Tibial artery (tissue), 4 donors: ENCODE data around the gene POGK.

ENCODE experiments used
- DNase-seq, 2 donors: peaks; one replicate each; pipeline ENCODE4 v3.0.0-alpha.2; 2019
- H3K27ac ChIP-seq, 2 donors: fragments of 200-600 bp; sonication (generic) in 1 of 2; 1 replicate in 1 of 2; 2 replicates in 1 of 2; pipeline ENCODE4 v1.5.1; 2018 to 2019; ENCODE audit warnings: mild to moderate bottlenecking in 1 of 2
- H3K27me3 ChIP-seq, 2 donors: fragments of 200-600 bp; sonication (generic) in 1 of 2; one replicate each; pipeline versions ENCODE4 v1.5.1 to v1.6.0; 2016 to 2019
- H3K36me3 ChIP-seq, 3 donors: fragments of 200-600 bp; sonication (generic) in 2 of 3; one replicate each; pipeline ENCODE4 v1.5.1; 2016 to 2019; ENCODE audit warnings: mild to moderate bottlenecking in 2 of 3
- H3K4me1 ChIP-seq, 4 donors: fragments of 200-600 bp; sonication (generic) in 2 of 4; 1 replicate in 3 of 4; 2 replicates in 1 of 4; pipeline ENCODE4 v1.5.1; 2016 to 2019
- H3K4me3 ChIP-seq, 2 donors: fragments of 200-600 bp; sonication (generic) in 1 of 2; 1 replicate in 1 of 2; 2 replicates in 1 of 2; pipeline ENCODE4 v1.5.1; 2018 to 2019; ENCODE audit warnings: mild to moderate bottlenecking in 2 of 2
- H3K9me3 ChIP-seq, 3 donors: fragments of 200-600 bp; sonication (generic) in 1 of 3; one replicate each; pipeline ENCODE4 v1.5.1; 2016 to 2019
- intact Hi-C: fragments of 100-400 bp; cut with DNase I; formaldehyde crosslinking; loops from one replicate; pipeline ENCODE4 v1.15.0; 2023; ENCODE audit warnings: low total_unique reads
- TF ChIP-seq, protein P1 (sequence below), 2 experiments: fragments of 200-600 bp in 1 of 2; fragments of 450-650 bp in 1 of 2; IDR thresholded peaks; one replicate each; pipeline ENCODE4 v1.5.1; 2017 to 2019; ENCODE audit warnings: antibody characterized with exemption in 2 of 2, mild to moderate bottlenecking in 1 of 2, moderate library complexity in 1 of 2

POGK gene

DNA sequence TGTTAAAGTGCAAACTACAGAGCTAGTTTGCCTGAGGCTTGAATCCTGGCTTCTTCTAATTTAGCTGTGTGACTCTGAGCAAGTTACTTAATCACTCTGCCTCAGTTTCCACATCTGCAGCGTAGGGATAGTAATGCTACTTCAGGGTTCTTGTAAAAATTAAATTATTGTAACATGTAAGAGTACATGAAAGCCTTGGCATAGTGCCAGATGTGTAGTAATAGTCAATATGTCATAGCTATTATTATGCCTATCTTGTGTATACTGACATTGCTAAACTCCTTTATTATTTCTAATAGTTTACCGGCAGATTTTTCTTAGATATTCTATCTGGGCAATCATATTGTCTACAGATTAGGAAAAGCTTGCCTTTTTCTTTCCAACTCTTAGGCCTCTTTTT is 43.6 kb downstream of the POGK start:
- Histone ChIP-seq H3K4me3 (no peak overlapping the region), H3K27ac (no peak overlapping the region), H3K27me3 (peaks cover 0 to 33% of the 10 kb centered on the region in 2 donors), H3K36me3 (no peaks in the 10 kb centered on the region), H3K4me1 (peaks cover 0 to 6% (median 5%) of the 10 kb centered on the region in 4 donors), H3K9me3 (no peaks in the 10 kb centered on the region)
- no peak for DNase-seq
- intact Hi-C loops, result loop anchor here (10.0 kb wide), 1 partner anchor 182 kb away; no protein-coding TSS in a partner anchor
- TF ChIP-seq, protein P1, sequence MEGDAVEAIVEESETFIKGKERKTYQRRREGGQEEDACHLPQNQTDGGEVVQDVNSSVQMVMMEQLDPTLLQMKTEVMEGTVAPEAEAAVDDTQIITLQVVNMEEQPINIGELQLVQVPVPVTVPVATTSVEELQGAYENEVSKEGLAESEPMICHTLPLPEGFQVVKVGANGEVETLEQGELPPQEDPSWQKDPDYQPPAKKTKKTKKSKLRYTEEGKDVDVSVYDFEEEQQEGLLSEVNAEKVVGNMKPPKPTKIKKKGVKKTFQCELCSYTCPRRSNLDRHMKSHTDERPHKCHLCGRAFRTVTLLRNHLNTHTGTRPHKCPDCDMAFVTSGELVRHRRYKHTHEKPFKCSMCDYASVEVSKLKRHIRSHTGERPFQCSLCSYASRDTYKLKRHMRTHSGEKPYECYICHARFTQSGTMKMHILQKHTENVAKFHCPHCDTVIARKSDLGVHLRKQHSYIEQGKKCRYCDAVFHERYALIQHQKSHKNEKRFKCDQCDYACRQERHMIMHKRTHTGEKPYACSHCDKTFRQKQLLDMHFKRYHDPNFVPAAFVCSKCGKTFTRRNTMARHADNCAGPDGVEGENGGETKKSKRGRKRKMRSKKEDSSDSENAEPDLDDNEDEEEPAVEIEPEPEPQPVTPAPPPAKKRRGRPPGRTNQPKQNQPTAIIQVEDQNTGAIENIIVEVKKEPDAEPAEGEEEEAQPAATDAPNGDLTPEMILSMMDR (IDR thresholded peaks at IDR 0.05), result no peak

DNA sequence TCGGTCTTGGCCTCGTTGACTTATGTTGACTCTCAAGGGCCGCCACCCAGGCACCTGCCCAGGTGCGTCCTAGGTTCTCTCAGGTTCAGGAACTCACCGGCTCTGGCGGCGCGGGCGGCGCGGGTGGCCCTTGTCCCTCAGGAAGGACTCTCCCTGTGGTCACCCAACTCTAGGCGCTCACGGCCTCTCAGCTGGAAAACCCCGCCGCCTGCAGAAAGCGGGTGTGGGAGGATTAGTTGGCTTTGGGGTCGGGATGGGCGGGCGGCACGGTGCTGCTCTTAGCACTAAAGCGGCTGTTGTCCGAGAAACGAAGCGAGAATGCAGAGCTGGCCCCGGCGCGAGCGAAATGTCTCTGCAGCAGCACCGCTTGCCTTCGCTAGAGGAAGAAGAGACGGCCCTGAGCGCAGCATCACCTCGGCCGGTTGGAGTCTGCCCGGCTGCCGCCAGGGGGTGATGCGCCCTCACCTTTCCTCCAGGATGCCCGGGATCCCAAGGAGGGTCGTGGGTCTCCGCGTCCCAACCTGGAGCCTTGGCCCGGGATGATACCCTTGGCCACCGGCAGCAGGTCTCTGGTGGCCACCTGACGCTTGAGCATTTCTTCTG is 44.9 kb downstream of the POGK start:
- Histone ChIP-seq H3K4me1 (peaks cover 0 to 6% (median 5%) of the 10 kb centered on the region in 4 donors), H3K4me3 (peak overlapping the region in 1 of 2 donors; percentile 9), H3K9me3 (no peaks in the 10 kb centered on the region), H3K36me3 (no peaks in the 10 kb centered on the region), H3K27me3 (peaks cover 0 to 33% of the 10 kb centered on the region in 2 donors), H3K27ac (no peak overlapping the region)
- TF ChIP-seq, protein P1 (IDR thresholded peaks at IDR 0.05), result peak; percentile 54 to 60
- intact Hi-C loops, result loop anchor here (10.0 kb wide), 1 partner anchor 181 kb away; no protein-coding TSS in a partner anchor
- DNase-seq, result no peak

DNA sequence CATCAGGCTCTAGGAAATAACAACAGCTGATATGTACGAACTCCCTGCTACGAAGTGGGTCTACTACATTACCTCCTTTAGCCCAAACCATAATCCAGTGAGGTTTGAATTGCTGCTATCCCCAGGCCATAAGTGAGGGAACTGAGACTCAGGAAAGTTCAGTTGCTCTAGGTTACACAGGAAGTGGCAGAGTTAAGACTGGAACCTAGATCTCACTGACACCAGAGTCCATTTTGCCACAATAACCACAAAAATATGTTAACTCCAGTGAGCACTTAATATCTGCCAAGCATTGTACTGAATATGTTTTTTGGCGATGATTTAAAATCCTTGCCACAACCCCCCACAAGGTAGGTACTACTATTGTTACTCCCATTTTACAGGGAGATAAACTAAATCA is 45.7 kb downstream of the POGK start:
- Histone ChIP-seq H3K27me3 (peaks cover 0 to 33% of the 10 kb centered on the region in 2 donors), H3K36me3 (no peaks in the 10 kb centered on the region), H3K27ac (no peak overlapping the region), H3K4me1 (peaks cover 0 to 6% (median 5%) of the 10 kb centered on the region in 4 donors), H3K4me3 (no peak overlapping the region), H3K9me3 (no peaks in the 10 kb centered on the region)
- DNase-seq, result no peak
- TF ChIP-seq, protein P1 (IDR thresholded peaks at IDR 0.05), result no peak
- intact Hi-C loops, result loop anchor here (10.0 kb wide), 1 partner anchor 180 kb away; no protein-coding TSS in a partner anchor

DNA sequence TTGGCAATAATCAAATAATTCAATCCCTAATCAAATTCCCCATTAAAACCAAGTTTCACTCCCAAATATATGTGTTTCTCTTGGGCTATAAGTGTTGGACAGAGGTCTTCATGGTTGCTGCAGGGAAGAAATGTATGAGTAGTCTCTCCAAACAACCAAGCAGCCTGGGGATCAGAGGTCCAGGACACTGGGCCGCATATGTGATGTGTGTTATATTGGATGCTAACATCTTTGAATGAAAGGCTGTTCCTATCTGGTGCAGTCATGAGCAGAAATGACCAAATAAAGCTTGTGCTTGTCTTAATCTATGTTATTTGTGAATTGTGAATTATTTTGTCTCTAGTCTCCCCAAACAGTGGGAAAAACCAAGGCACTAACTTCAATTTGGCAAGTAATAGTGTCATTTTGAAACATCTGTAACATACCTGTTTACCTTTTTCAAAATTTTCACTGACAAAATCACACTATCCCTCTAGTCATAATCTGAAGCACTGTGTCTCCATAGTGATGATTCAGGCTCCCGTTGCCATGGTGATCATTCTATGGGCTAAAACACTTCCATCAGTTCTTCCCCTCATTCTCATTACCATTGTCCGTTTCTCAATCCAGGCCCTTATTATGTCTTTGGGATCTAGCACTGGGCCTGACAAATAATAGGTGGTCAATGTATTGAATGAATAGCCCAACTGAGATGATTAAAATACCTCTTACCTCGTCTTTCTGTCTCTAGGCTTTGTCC is 49.3 kb downstream of the POGK start:
- Histone ChIP-seq H3K4me3 (no peak overlapping the region), H3K9me3 (no peaks in the 10 kb centered on the region), H3K27me3 (peaks cover 0 to 26% of the 10 kb centered on the region in 2 donors), H3K4me1 (peaks cover 0 to 6% (median 5%) of the 10 kb centered on the region in 4 donors), H3K36me3 (no peaks in the 10 kb centered on the region), H3K27ac (no peak overlapping the region)
- intact Hi-C loops, result loop anchor here (10.0 kb wide), 1 partner anchor 176 kb away; no protein-coding TSS in a partner anchor
- DNase-seq, result no peak
- TF ChIP-seq, protein P1 (IDR thresholded peaks at IDR 0.05), result no peak

DNA sequence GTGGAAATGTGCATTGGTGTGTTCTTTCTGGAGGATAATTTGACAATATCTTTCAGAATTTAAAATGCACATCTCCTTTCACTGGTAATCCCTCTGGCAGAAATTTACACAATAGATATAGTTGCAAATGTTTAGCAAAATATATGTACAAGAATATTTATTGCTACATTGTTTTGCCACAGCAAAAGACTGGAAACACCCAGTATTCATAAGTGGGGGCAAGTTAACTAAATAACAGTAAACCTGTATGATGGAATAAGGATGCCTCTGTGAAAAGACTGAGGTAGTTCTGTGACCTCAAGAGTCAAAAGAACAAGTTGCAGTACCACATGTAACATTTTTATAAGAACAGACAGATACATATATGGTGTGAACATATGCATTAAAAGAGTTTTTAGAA is 50.5 kb downstream of the POGK start:
- no peaks in the 10 kb centered on the region for H3K4me1 ChIP-seq
- no peak overlapping the region for H3K27ac ChIP-seq
- TF ChIP-seq, protein P1 (IDR thresholded peaks at IDR 0.05), result no peak
- DNase-seq, result no peak
- no peak overlapping the region for H3K4me3 ChIP-seq
- peaks cover 0 to 13% of the 10 kb centered on the region in 2 donors for H3K27me3 ChIP-seq
- H3K36me3 ChIP-seq, result no peaks in the 10 kb centered on the region
- H3K9me3 ChIP-seq, result no peaks in the 10 kb centered on the region
- intact Hi-C loops, result loop anchor here (10.0 kb wide), 1 partner anchor 175 kb away; no protein-coding TSS in a partner anchor
